Psoas muscle (tissue), 8 donors: ENCODE data around the gene SYNPR. TPM values are rescaled to one million over a fixed set of nuclear protein-coding genes. Genes with fewer than 3 reads are reported as not detected.

Source experiments
- ATAC-seq, 4 donors: fragments of 200-7000 bp; cut with Tn5 transposase; one replicate each; pipeline ENCODE4 v1.9.1; 2020; ENCODE audit warnings: moderate library complexity in 3 of 4, mild to moderate bottlenecking in 2 of 4
- DNase-seq, 2 donors: peaks; one replicate each; pipeline ENCODE4 v3.0.0-alpha.2; 2020
- H3K27ac ChIP-seq: fragments of 200-600 bp; one replicate; pipeline ENCODE4 v1.8.0; 2022
- H3K27me3 ChIP-seq, 3 donors: fragments of 200-600 bp in 1 of 3; one replicate each; pipeline versions ENCODE4 v1.6.1 to v1.8.0; 2013 to 2022; ENCODE audit warnings: low read length in 2 of 3, mild to moderate bottlenecking in 2 of 3, moderate library complexity in 1 of 3; ENCODE audit not compliant: insufficient read depth in 3 of 3
- H3K36me3 ChIP-seq, 2 donors: fragments of 200-600 bp in 1 of 2; one replicate each; pipeline versions ENCODE4 v1.6.1 to v1.8.0; 2013 to 2022; ENCODE audit warnings: low read depth in 1 of 2, mild to moderate bottlenecking in 1 of 2, moderate library complexity in 1 of 2; ENCODE audit not compliant: insufficient read depth in 1 of 2
- H3K4me1 ChIP-seq: fragments of 200-600 bp; one replicate; pipeline ENCODE4 v1.8.0; 2022
- H3K4me3 ChIP-seq: fragments of 200-600 bp; one replicate; pipeline ENCODE4 v1.8.0; 2022; ENCODE audit warnings: mild to moderate bottlenecking
- H3K9me3 ChIP-seq: fragments of 200-600 bp; one replicate; pipeline ENCODE4 v1.8.0; 2022
- CTCF ChIP-seq: fragments of 200-600 bp; IDR thresholded peaks from one replicate; pipeline ENCODE4 v1.8.0; 2022; ENCODE audit warnings: antibody characterized with exemption
- WGBS, 3 donors: extraction: QIAGEN DNeasy Blood & Tissue Kit; methylation state at CpG; one replicate each; pipeline versions ENCODE4 v1.1.6 to v1.1.7; 2013; 5-methylcytosine and 5-hydroxymethylcytosine counted together
- intact Hi-C, 2 donors: fragments of 100-400 bp; cut with DNase I; formaldehyde crosslinking; loops; one replicate each; pipeline versions ENCODE4 v1.11.0 to v1.14.2; 2022
- polyA plus RNA-seq, 3 donors: library from polyadenylated mRNA; stranded (reverse); fragments of 200-250 nt; gene quantifications; one replicate each; pipeline ENCODE4 v1.2.3, GENCODE V29; 2013
- total RNA-seq, 4 donors: library from RNA; stranded (reverse); fragmentation: NEBNext Ultra II Directional in 2 of 4; extraction: Animal tissue kit (Norgen Biotek cat#: 25700) in 2 of 4; gene quantifications; one replicate each; pipeline versions ENCODE4 v1.2.1 to v1.2.4, GENCODE V29; 2021 to 2023
- donor health status: healthy with polysubstance abuse.
- donor health status: DM: no; HTN: no; CAD: no; lungs with moderate emphysema.
- donor health status: Bipolar disorder and iron deficiency.
- donor health status: healthy.
- donor health status: DM: yes; HTN: yes; CAD: no.
- donor health status: DM: no; HTN: no; CAD: no.
- donor health status: DM: no; HTN: no; CAD: no.
- donor health status: DM: yes; HTN: yes; CAD: no.

The SYNPR gene
- total and polyA plus RNA-seq, 7 donors = 0.03 TPM; not detected in 6

GRCh38 chr3:63571682-63572081 lies 293.6 kb downstream of the SYNPR start:
- Histone ChIP-seq H3K4me1 (no peaks in the 10 kb centered on the region), H3K9me3 (no peaks in the 10 kb centered on the region), H3K36me3 (no peaks in the 10 kb centered on the region), H3K4me3 (no peak overlapping the region), H3K27me3 (peaks cover 0 to 2% (median 0%) of the 10 kb centered on the region in 3 donors), H3K27ac (no peak overlapping the region)
- WGBS, 3 donors = 55 to 63% (median 59%) methylated on average over 3 of the region's 3 CpGs
- ATAC-seq (no peak), DNase-seq (no peak)
- no peak for TF ChIP-seq CTCF
- intact Hi-C loops = no loop called here

- Histone ChIP-seq H3K9me3 (no peaks in the 10 kb centered on the region), H3K36me3 (no peaks in the 10 kb centered on the region), H3K4me1 (no peaks in the 10 kb centered on the region), H3K27ac (no peak overlapping the region), H3K27me3 (peaks cover 0 to 2% (median 0%) of the 10 kb centered on the region in 3 donors), H3K4me3 (no peak overlapping the region)
- no peak for TF ChIP-seq CTCF
- 66 to 72% (median 66%) methylated on average over 2 of the region's 2 CpGs for WGBS, 3 donors
- intact Hi-C loops = no loop called here
- DNase-seq (no peak), ATAC-seq (no peak)
These were observed 298.7 kb downstream of the SYNPR start for GRCh38 chr3:63576846-63577245.

- H3K4me1 ChIP-seq = no peaks in the 10 kb centered on the region
- ATAC-seq = no peak
- no peak for TF ChIP-seq CTCF
- no peaks in the 10 kb centered on the region for H3K9me3 ChIP-seq
- H3K27me3 ChIP-seq = peaks cover 0 to 2% (median 0%) of the 10 kb centered on the region in 3 donors
- 50 to 67% (median 62%) methylated on average over 2 of the region's 2 CpGs for WGBS, 3 donors
- H3K27ac ChIP-seq = no peak overlapping the region
- DNase-seq = no peak
- H3K4me3 ChIP-seq = no peak overlapping the region
- H3K36me3 ChIP-seq = no peaks in the 10 kb centered on the region
- intact Hi-C loops = no loop called here
These were observed 300.8 kb downstream of the SYNPR start for GRCh38 chr3:63578858-63579257.

GRCh38 chr3:63580151-63580550 lies 302.0 kb downstream of the SYNPR start:
- Histone ChIP-seq H3K36me3 (no peaks in the 10 kb centered on the region), H3K4me1 (no peaks in the 10 kb centered on the region), H3K27ac (no peak overlapping the region), H3K9me3 (no peaks in the 10 kb centered on the region), H3K4me3 (no peak overlapping the region), H3K27me3 (no peaks in the 10 kb centered on the region)
- DNase-seq (no peak), ATAC-seq (no peak)
- intact Hi-C loops = no loop called here
- TF ChIP-seq CTCF = no peak
- WGBS, 3 donors = 52 to 58% (median 56%) methylated on average over 2 of the region's 2 CpGs

GRCh38 chr3:63582943-63583500 lies 304.9 kb downstream of the SYNPR start:
- DNase-seq = no peak
- Histone ChIP-seq H3K36me3 (no peaks in the 10 kb centered on the region), H3K27ac (no peak overlapping the region), H3K4me1 (no peaks in the 10 kb centered on the region), H3K4me3 (no peak overlapping the region), H3K27me3 (no peaks in the 10 kb centered on the region), H3K9me3 (no peaks in the 10 kb centered on the region)
- WGBS, 3 donors = 85 to 90% (median 85%) methylated on average over 3 of the region's 3 CpGs
- intact Hi-C loops = no loop called here
- TF ChIP-seq CTCF = no peak
- no peak for ATAC-seq
